ENCODE measurements around the gene TET3. TPM values are rescaled to one million over a fixed set of nuclear protein-coding genes. Genes with fewer than 3 reads are reported as not detected.
A peak's percentile ranks its signal among the peaks of the same experiment; 100 is the strongest.

TET3 gene
- total and polyA plus RNA-seq, 9 of the 15 experiments (the other 6 are each of a cell fraction or from before 2014, with no cell fraction given), result 0.35 to 16.3 (median 5.5) TPM

DNA sequence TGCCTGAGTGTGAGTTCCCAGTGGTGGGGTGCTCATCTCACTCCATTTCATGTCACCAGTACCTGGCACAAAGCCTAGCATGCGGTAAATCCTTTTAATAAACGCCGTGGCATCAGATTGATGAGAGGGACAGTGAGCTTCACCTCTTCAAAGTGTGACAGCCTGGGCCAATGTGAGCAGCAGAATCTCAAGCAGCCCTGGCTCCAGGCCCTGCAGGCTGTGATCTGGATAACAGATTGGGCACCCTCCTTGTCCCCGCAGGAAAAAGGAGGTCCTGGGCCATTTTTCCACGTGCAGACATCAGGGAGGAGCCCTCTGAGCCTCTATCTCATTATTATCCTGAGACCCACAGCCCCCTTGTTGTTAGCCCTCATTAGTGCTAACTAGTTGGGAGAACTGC, 34.8 kb downstream of the TET3 start:
- Histone ChIP-seq H3K9ac (ENCODE audit: insufficient read depth in 1 of 2, low read depth in 2 of 2, low read length in 2 of 2) (peak overlapping the region in 1 of 2 experiments; percentile 1; a peak in 1 of 4 replicates), H3K36me3 (ENCODE audit: control insufficient read depth, insufficient read depth, low read length) (no peaks in the 10 kb centered on the region), H3K79me2 (ENCODE audit: control insufficient read depth, insufficient read depth, low read length) (peaks cover 73% of the 10 kb centered on the region), H3K4me1 (replicated peaks in 1 of 2; ENCODE audit: control insufficient read depth in 2 of 2, insufficient read depth in 2 of 2, low read length in 2 of 2) (peaks cover 18 to 20% of the 10 kb centered on the region in 2 experiments; a peak in 4 of 5 replicates), H3K27me3 (ENCODE audit: control insufficient read depth in 2 of 2, insufficient read depth in 2 of 2, low read length in 2 of 2) (no peaks in the 10 kb centered on the region), H3K9me3 (replicated peaks; ENCODE audit: control insufficient read depth, insufficient read depth, low read depth, low read length) (no peaks in the 10 kb centered on the region), H3K4me2 (ENCODE audit: insufficient read depth, low read length) (no peak overlapping the region), H3K9me1 (ENCODE audit: control insufficient read depth, insufficient read depth, low read length) (no peaks in the 10 kb centered on the region), H4K20me1 (replicated peaks; ENCODE audit: control insufficient read depth, insufficient read depth, low read length) (0 out of 2 replicates have a peak, but pooled peaks cover 4% of the 10 kb centered on the region), H3K27ac (ENCODE audit: extremely low read depth, low read depth, low read length) (no peak overlapping the region), H2AFZ (ENCODE audit: low read depth, low read length) (no peak overlapping the region), H3K4me3 (no peak overlapping the region)
- in situ Hi-C loops (cut with MboI) (no loop called here), intact Hi-C loops (cut with micrococcal nuclease) (no loop called here)
- ChIA-PET CTCF (ENCODE audit: low intra/inter-chr PET ratio) (no interaction called here), POLR2A (interaction anchor here (0.7 to 1.5 kb wide), 6 partner anchors 10 to 131 kb away, joined by 3 to 5 read pairs (median 4); no protein-coding TSS in a partner anchor)
- DNase-seq (ENCODE audit: extremely low read depth in 1 of 4, low spot score in 3 of 4) (no peak), ATAC-seq (no peak; the same call in 2 of the 3 replicates), FAIRE-seq (no peak)
- no TSS peak for BruUV-seq (replicated peaks)
- 56% methylated on average over 5 of the region's 5 CpGs for WGBS (ENCODE audit: insufficient coverage, low coverage, missing lambda C conversion rate)
- TF ChIP-seq ZNF398 (CRISPR knock-in tag; IDR thresholded peaks at IDR 0.05) (no peak), RREB1 (CRISPR knock-in tag; IDR thresholded peaks at IDR 0.05) (no peak), ZSCAN29 (IDR thresholded peaks at IDR 0.05) (no peak), SMARCC2 (IDR thresholded peaks at IDR 0.05; ENCODE audit: low read depth) (no peak), FOXK2 (conservative IDR thresholded peaks at IDR 0.05 in 1 of 2, IDR thresholded peaks at IDR 0.05 in 1 of 2; ENCODE audit: low read depth in 2 of 2) (no peak), ZBED1 (IDR thresholded peaks at IDR 0.05) (no peak)
- TF ChIP-seq, protein P1, sequence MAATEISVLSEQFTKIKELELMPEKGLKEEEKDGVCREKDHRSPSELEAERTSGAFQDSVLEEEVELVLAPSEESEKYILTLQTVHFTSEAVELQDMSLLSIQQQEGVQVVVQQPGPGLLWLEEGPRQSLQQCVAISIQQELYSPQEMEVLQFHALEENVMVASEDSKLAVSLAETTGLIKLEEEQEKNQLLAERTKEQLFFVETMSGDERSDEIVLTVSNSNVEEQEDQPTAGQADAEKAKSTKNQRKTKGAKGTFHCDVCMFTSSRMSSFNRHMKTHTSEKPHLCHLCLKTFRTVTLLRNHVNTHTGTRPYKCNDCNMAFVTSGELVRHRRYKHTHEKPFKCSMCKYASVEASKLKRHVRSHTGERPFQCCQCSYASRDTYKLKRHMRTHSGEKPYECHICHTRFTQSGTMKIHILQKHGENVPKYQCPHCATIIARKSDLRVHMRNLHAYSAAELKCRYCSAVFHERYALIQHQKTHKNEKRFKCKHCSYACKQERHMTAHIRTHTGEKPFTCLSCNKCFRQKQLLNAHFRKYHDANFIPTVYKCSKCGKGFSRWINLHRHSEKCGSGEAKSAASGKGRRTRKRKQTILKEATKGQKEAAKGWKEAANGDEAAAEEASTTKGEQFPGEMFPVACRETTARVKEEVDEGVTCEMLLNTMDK (IDR thresholded peaks at IDR 0.05; ENCODE audit: borderline replicate concordance, insufficient read depth, low read depth, low read length, poor library complexity, severe bottlenecking), result no peak
- TF ChIP-seq, protein P2, sequence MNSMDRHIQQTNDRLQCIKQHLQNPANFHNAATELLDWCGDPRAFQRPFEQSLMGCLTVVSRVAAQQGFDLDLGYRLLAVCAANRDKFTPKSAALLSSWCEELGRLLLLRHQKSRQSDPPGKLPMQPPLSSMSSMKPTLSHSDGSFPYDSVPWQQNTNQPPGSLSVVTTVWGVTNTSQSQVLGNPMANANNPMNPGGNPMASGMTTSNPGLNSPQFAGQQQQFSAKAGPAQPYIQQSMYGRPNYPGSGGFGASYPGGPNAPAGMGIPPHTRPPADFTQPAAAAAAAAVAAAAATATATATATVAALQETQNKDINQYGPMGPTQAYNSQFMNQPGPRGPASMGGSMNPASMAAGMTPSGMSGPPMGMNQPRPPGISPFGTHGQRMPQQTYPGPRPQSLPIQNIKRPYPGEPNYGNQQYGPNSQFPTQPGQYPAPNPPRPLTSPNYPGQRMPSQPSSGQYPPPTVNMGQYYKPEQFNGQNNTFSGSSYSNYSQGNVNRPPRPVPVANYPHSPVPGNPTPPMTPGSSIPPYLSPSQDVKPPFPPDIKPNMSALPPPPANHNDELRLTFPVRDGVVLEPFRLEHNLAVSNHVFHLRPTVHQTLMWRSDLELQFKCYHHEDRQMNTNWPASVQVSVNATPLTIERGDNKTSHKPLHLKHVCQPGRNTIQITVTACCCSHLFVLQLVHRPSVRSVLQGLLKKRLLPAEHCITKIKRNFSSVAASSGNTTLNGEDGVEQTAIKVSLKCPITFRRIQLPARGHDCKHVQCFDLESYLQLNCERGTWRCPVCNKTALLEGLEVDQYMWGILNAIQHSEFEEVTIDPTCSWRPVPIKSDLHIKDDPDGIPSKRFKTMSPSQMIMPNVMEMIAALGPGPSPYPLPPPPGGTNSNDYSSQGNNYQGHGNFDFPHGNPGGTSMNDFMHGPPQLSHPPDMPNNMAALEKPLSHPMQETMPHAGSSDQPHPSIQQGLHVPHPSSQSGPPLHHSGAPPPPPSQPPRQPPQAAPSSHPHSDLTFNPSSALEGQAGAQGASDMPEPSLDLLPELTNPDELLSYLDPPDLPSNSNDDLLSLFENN (IDR thresholded peaks at IDR 0.05; ENCODE audit: low read depth in 2 of 2, low read length in 2 of 2), result no peak

Data from K562 (cell line).